HCEC 1CT (cell line): Measurements from ENCODE around the gene MOB3A.

Experiments
- DNase-seq: peaks from one replicate; pipeline ENCODE4 v3.0.0-alpha.2; 2017

MOB3A gene

GRCh38 chr19:2021453-2022140, 74.5 kb downstream of the MOB3A start:
- no peak for DNase-seq
